Cardiac muscle cell (in vitro differentiated cells and primary cell): Measurements from ENCODE around the gene UGDH. TPM values are rescaled to one million over a fixed set of nuclear protein-coding genes. Genes with fewer than 3 reads are reported as not detected.
A peak's percentile ranks its signal among the peaks of the same experiment; 100 is the strongest.
"Not testable (repeated sequence)": the region's sequence is repeated elsewhere in the genome, so short reads cannot be mapped to it uniquely, and the experiment has no call there.

ENCODE experiments used
- DNase-seq, 2 donors: peaks; one replicate each; pipeline versions ENCODE4 v3.0.0 to v3.0.0-alpha.2; 2010 to 2017; ENCODE audit warnings: low read depth in 1 of 2, low spot score in 1 of 2
- H3K27ac ChIP-seq: fragments of 200-600 bp; sonication (generic); 2 replicates; pipeline ENCODE4 v1.5.1; 2016
- H3K27me3 ChIP-seq: fragments of 200-600 bp; sonication (generic); 2 replicates; pipeline ENCODE4 v1.6.0; 2016; ENCODE audit warnings: control low read depth
- H3K36me3 ChIP-seq: fragments of 200-600 bp; sonication (generic); 2 replicates; pipeline ENCODE4 v1.5.1; 2016; ENCODE audit warnings: control low read depth
- H3K4me1 ChIP-seq: fragments of 200-600 bp; sonication (generic); 2 replicates; pipeline ENCODE4 v1.8.1; 2017; ENCODE audit warnings: low read depth, mild to moderate bottlenecking, mixed run types
- H3K4me3 ChIP-seq: fragments of 200-600 bp; sonication (generic); 2 replicates; pipeline ENCODE4 v1.5.1; 2016; ENCODE audit warnings: mild to moderate bottlenecking
- H3K9me3 ChIP-seq: fragments of 200-600 bp; sonication (generic); 2 replicates; pipeline ENCODE4 v1.5.1; 2017; ENCODE audit warnings: low read depth, mild to moderate bottlenecking, control low read depth
- polyA plus RNA-seq: library from polyadenylated mRNA; unstranded; fragments of >200 nt; fragmentation: Nextera tagmentation; extraction: Ambion mirVana; gene quantifications from 2 replicates; pipeline ENCODE4 v1.2.1, GENCODE V29; 2016
- total RNA-seq: library from RNA; depleted of rRNA; stranded (reverse); fragments of >200 nt; gene quantifications from 2 replicates; pipeline ENCODE4 v1.2.3, GENCODE V29; 2016
- TF ChIP-seq, protein P1 (sequence below): IDR thresholded peaks from 2 replicates; pipeline ENCODE4 v1.5.1; 2012; ENCODE audit warnings: low read depth, mild to moderate bottlenecking, low read length

Gene UGDH
- total and polyA plus RNA-seq, 2 experiments from 2014 or later: 26.1 to 85.6 TPM

DNA sequence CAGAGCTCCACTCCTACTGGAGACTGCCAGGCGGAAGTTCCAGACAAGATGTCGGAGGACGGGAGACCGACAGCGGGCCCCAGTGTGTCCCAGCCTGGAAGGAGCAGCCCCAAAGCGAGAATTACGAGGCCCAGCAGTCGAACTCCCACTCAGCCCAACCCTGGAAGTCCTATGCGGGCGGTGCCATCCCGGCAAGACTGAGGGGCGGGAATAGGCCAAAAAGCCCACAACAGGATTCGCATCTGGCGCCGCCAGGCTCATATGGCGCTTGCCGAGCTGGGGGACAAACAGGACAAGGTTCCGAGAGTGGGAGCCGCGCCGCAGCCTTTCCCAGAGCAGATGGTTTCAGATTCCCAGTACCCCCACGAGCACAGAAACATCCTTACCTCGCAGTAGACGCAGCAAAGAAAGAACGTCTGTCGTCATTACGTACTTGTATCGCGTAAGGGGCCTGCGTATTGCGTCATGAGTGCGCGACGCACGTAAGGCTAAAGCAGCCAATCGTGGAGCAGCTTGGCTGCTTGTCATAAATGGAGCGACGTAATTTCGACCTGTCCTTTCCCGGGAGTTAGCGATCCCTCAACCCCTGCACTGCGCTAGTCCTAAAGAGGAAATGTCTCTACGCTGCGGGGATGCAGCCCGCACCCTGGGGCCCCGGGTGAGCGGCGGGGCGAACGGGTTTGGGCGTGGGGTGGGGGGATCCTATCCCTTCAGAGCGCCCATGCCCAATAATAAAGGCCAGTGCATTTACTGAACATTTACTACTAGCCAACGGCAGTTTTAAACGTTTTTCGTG lies 68.5 kb downstream of the UGDH start, which contains the start of the genes LIAS and RPL9:
TSS of gene LIAS (plus strand) at position 552 of the 796 bp plus-strand sequence. CDS start at position 614, 62 bp downstream.
TSS of gene RPL9 (minus strand) at position 418 of the 796 bp plus-strand sequence. CDS start 483 bp downstream, outside the sequence.
- Histone ChIP-seq H3K36me3 (peaks cover 49% of the 10 kb centered on the region), H3K4me1 (peaks cover 13% of the 10 kb centered on the region), H3K27ac (peak within 1 kb of the TSS; percentile 97), H3K4me3 (peak within 1 kb of the TSS; percentile 86), H3K27me3 (no peaks in the 10 kb centered on the region), H3K9me3 (no peaks in the 10 kb centered on the region)
- TF ChIP-seq, protein P1, sequence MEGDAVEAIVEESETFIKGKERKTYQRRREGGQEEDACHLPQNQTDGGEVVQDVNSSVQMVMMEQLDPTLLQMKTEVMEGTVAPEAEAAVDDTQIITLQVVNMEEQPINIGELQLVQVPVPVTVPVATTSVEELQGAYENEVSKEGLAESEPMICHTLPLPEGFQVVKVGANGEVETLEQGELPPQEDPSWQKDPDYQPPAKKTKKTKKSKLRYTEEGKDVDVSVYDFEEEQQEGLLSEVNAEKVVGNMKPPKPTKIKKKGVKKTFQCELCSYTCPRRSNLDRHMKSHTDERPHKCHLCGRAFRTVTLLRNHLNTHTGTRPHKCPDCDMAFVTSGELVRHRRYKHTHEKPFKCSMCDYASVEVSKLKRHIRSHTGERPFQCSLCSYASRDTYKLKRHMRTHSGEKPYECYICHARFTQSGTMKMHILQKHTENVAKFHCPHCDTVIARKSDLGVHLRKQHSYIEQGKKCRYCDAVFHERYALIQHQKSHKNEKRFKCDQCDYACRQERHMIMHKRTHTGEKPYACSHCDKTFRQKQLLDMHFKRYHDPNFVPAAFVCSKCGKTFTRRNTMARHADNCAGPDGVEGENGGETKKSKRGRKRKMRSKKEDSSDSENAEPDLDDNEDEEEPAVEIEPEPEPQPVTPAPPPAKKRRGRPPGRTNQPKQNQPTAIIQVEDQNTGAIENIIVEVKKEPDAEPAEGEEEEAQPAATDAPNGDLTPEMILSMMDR: no peak
- peak; percentile 98 to 100 for DNase-seq

DNA sequence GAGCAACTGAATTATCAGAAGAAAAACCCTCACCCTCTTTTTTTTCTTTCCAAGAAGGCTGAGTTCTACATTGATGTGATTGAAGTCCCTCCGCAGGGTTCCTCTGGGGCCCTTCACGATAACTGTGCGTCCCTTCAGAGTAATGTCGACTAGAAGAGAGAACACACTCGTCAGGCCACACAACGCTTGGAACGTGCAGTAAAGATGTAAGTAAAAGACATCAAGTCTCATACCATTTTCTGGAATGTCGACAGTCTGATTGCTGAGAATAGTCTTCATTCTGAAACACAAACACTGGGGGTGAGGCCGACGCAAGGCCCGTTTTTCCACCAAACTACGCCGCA lies 69.1 kb downstream of the UGDH start:
- peaks cover 48% of the 10 kb centered on the region for H3K36me3 ChIP-seq
- DNase-seq, H3K9me3 ChIP-seq, H3K27me3 ChIP-seq: not testable (repeated sequence)
- H3K4me1 ChIP-seq: peaks cover 13% of the 10 kb centered on the region
- H3K27ac ChIP-seq: peak overlapping the region; percentile 97
- H3K4me3 ChIP-seq: peak overlapping the region; percentile 86

DNA sequence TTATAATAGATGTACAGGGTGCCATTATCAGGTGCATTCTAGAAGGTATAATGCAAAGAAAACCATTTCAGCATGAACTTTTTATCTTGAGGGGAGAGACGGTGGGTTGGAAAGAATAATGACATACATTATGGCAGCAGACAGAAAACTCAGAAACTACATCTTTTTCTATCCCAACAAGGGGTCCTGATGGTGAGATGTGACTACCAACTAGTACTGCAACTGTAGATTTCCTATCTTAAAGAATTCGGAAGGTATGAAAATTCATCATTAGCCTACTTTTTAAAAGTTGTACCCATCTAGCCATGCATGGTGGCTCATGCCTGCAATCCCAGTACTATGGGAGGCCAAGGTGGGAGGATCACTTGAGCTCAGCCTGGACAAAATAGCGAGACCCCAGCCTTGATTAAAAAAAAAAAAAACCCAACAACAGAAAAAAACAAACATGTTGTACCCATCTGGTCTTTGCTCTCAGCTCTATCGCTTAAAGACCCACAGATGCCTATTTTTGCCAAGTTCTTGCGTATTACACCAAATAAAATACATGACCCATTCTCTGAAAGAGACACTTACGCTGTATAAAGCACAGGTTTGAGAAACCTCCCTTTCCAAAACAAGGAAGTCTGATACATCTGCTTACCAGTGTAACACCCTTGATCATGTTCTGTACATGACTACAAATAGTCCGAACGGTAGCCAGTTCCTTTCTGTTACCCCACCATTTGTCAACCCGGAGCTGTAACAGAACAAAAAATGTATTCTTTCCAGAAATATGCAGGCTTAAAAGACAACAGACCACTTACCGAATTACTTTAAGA lies 70.1 kb downstream of the UGDH start:
- Histone ChIP-seq H3K27ac (peak overlapping the region; percentile 97), H3K4me3 (peak overlapping the region; percentile 86), H3K36me3 (peaks cover 52% of the 10 kb centered on the region), H3K9me3 (no peaks in the 10 kb centered on the region), H3K4me1 (peaks cover 13% of the 10 kb centered on the region), H3K27me3 (no peaks in the 10 kb centered on the region)
- no peak for DNase-seq
- TF ChIP-seq, protein P1: no peak

DNA sequence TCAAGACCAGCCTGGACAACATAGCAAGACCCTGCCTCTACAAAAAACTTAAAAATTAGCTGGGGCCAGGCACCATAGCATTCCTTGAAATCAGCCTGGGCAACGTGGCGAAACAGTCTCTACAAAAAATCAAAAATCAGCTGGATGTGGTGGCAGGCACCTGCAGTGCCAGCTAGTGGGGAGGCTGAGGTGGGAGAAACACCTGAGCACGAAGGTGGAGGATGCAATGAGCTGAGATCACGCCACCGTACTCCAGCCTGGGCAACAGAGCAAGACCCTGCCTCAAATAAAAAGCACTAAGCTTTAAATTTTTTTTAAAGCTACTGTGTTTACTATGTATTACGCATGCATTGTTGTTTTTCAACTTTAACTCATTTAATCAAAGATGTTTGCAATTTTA lies 71.8 kb downstream of the UGDH start:
- Histone ChIP-seq H3K27ac (no peak overlapping the region), H3K9me3 (no peaks in the 10 kb centered on the region), H3K27me3 (no peaks in the 10 kb centered on the region), H3K4me1 (peaks cover 13% of the 10 kb centered on the region), H3K36me3 (peaks cover 60% of the 10 kb centered on the region), H3K4me3 (no peak overlapping the region)
- TF ChIP-seq, protein P1: no peak
- DNase-seq: no peak

DNA sequence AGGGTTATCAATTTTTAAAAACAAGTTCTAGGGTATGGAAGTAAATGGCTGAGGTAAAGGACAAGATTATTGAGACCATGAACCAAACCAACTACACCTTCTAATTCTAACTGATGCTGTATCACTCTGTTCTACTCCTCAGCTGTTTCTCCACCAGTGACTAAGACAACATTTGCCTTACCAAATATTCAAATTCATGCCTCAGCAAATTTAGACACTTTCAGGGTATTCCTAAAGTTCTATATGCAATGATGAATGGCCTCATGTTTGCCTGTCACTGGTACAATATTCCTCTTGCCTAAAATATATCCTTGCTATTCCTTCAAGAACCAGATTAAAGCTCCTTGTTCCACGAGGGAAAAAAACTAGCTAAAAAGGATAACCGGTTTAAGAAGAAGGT lies 73.5 kb downstream of the UGDH start:
- H3K27ac ChIP-seq: no peak overlapping the region
- no peak overlapping the region for H3K4me3 ChIP-seq
- no peaks in the 10 kb centered on the region for H3K27me3 ChIP-seq
- TF ChIP-seq, protein P1: no peak
- H3K9me3 ChIP-seq: no peaks in the 10 kb centered on the region
- H3K36me3 ChIP-seq: peaks cover 60% of the 10 kb centered on the region
- no peak for DNase-seq
- peaks cover 13% of the 10 kb centered on the region for H3K4me1 ChIP-seq
